Measurements from ENCODE around the gene TAL2. TPM values are rescaled to one million over a fixed set of nuclear protein-coding genes. Genes with fewer than 3 reads are reported as not detected.

The TAL2 gene
- total RNA-seq, 1 experiment from 2014 or later, result 0.50 TPM

- Histone ChIP-seq H3K27me3 (ENCODE audit: insufficient read depth, low read length) (no peaks in the 10 kb centered on the region), H3T11ph (ENCODE audit: low read length) (no peak overlapping the region), H3K56ac (ENCODE audit: insufficient read length, low read depth, low read length) (no peak overlapping the region), H4K91ac (ENCODE audit: insufficient read length, low read depth, low read length) (no peak overlapping the region), H3K79me1 (ENCODE audit: insufficient read depth, low read depth, low read length, poor library complexity, severe bottlenecking) (no peaks in the 10 kb centered on the region), H4K20me1 (ENCODE audit: control insufficient read depth, insufficient read depth, insufficient read length) (no peaks in the 10 kb centered on the region), H3K9me3 (ENCODE audit: control insufficient read depth, low read depth, low read length) (no peaks in the 10 kb centered on the region), H3K27ac (ENCODE audit: insufficient read length, low read depth, low read length) (no peak overlapping the region), H3K4me1 (ENCODE audit: insufficient read depth, low read length) (no peaks in the 10 kb centered on the region), H3K23me2 (ENCODE audit: insufficient read length, low read depth, low read length, poor library complexity, severe bottlenecking) (no peaks in the 10 kb centered on the region), H2BK20ac (ENCODE audit: low read depth, low read length, poor library complexity, severe bottlenecking) (no peak overlapping the region), H4K5ac (ENCODE audit: insufficient read length, low read depth, low read length) (no peak overlapping the region), H2BK15ac (ENCODE audit: low read depth, low read length) (no peak overlapping the region), H3K79me2 (ENCODE audit: insufficient read depth, low read length) (no peaks in the 10 kb centered on the region), H3K4ac (ENCODE audit: low read depth, low read length) (no peak overlapping the region), H2BK120ac (ENCODE audit: low read depth, low read length, poor library complexity, severe bottlenecking) (no peak overlapping the region), H3K9ac (ENCODE audit: extremely low read depth, insufficient read length, low read length) (no peak overlapping the region), H3K14ac (ENCODE audit: insufficient read depth, low read length) (no peak overlapping the region), H3K4me2 (ENCODE audit: insufficient read depth, insufficient read length, low read length) (no peak overlapping the region), H2AFZ (ENCODE audit: low read length) (no peak overlapping the region), H3K18ac (ENCODE audit: insufficient read length, low read depth, low read length) (no peak overlapping the region), H3K23ac (ENCODE audit: insufficient read length, low read depth, low read length) (no peak overlapping the region), H2BK5ac (ENCODE audit: insufficient read length, low read length) (no peak overlapping the region), H2AK5ac (ENCODE audit: insufficient read length, low read length) (no peak overlapping the region), H2BK12ac (ENCODE audit: insufficient read length, low read depth, low read length) (no peak overlapping the region), H4K8ac (replicated peaks; ENCODE audit: insufficient read length, low read depth, low read length) (no peak overlapping the region)
- Mint-ChIP-seq H3K36me3 (ENCODE audit: insufficient read depth in 1 of 3, low read depth in 3 of 3) (no peaks in the 10 kb centered on the region; a peak in 1 of 7 replicates), H3K27me3 (ENCODE audit: low read depth) (no peaks in the 10 kb centered on the region), H3K4me1 (no peaks in the 10 kb centered on the region; a peak in 1 of 4 replicates), H3K27ac (no peak overlapping the region), H3K4me3 (no peak overlapping the region), H3K9me3 (no peaks in the 10 kb centered on the region)
- no peak for DNase-seq
- TF ChIP-seq, protein P1, sequence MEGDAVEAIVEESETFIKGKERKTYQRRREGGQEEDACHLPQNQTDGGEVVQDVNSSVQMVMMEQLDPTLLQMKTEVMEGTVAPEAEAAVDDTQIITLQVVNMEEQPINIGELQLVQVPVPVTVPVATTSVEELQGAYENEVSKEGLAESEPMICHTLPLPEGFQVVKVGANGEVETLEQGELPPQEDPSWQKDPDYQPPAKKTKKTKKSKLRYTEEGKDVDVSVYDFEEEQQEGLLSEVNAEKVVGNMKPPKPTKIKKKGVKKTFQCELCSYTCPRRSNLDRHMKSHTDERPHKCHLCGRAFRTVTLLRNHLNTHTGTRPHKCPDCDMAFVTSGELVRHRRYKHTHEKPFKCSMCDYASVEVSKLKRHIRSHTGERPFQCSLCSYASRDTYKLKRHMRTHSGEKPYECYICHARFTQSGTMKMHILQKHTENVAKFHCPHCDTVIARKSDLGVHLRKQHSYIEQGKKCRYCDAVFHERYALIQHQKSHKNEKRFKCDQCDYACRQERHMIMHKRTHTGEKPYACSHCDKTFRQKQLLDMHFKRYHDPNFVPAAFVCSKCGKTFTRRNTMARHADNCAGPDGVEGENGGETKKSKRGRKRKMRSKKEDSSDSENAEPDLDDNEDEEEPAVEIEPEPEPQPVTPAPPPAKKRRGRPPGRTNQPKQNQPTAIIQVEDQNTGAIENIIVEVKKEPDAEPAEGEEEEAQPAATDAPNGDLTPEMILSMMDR (conservative IDR thresholded peaks at IDR 0.05), result no peak
- WGBS (ENCODE audit: extremely low coverage, insufficient read length, low lambda C conversion rate), result no CpG with 5 or more reads among the region's 3 CpGs
Measured at GRCh38 chr9:105633411-105633810, 28.8 kb upstream of the TAL2 start.

Measured in H9 (cell line).